NCI-H2107 treated with DMSO at 0.1 percent for 48 hours (cell line): ENCODE data around the gene ACTN4.
A peak's percentile ranks its signal among the peaks of the same experiment; 100 is the strongest.

Source experiments
- DNase-seq: peaks from one replicate; lab custom pipeline; 2025; ENCODE audit not compliant: unreplicated experiment; lab: John Stamatoyannopoulos, UW

ACTN4 gene

DNA sequence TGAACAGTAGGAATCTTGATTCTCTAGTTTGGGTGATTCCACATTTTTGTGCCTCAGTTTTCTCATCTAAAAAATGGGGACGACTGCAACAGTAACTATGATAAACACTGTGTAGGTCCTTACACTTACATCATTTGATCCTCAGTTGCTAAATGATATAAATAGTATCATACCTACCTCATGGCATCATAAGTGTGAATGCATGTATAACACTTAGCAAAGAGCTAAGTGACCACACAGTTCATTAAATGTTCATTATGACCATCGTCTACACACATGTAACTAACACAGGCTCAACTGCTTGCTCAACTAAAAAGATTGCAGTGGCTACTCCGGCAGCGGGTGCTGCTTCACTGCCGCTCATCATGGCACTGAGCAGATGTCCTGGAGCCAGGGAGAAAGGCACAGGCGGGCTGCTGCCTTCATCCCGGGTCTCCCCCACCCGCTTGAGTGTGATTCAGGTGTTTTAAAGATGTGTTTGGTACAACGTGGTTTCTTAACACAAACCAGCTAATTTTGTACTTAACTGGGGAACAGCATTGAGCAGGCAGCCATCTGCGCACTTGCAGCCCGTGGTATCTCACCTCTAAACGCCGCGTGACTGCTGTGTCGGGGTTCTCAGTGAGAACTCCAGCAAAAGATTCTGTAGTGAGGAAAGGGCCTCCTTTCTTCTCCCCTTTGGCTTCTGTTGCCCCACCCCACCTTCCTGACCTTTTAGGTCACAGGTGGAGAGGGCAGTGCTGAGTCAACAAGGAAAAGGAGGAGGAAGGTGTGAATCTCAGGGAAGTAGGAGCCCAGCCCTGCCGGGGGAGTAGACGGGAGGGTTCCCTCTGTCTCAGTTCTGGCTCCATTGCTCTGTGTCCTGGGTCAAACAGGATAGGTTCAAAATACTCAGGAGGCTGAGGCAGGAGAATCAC is 11.7 kb upstream of the ACTN4 start:
- no peak for DNase-seq

DNA sequence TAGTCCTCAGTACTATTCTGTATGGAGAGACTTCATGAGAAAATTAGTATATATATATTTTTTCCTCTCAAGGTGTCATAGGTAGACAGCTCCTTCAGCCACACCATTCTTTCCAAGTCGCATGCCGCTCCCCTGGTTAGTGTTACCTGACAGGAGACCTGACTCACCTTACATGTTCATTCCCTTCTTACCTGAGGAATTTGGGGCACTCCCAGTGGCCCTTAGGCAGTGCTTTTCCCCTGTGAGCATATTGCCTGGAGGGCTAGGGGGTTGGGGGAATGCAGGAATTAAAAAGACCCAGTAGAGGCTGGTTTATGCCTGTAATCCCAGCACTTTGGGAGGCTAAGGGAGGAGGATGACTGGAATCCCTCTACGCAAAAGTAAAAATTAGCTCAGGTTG is 9.0 kb upstream of the ACTN4 start:
- no peak for DNase-seq

DNA sequence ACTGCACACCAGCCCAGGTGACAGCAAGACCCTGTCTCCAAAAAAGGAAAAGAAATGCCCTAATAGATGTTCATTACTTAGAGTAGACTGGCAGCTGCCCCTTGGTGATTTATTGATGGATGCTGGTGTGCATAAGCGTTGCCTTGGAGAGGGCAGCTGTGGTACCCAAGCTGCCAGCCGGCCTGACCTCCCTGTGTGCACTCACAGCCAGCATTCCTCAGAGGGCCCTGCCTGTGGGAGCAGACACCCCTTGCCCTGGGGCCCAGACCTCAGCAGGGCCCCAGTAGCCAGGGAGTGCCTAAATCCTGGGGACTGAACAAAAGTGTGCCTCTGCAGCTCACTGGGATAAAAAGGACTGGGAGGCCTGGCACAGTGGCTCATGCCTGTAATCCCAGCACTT is 7.8 kb upstream of the ACTN4 start:
- no peak for DNase-seq

DNA sequence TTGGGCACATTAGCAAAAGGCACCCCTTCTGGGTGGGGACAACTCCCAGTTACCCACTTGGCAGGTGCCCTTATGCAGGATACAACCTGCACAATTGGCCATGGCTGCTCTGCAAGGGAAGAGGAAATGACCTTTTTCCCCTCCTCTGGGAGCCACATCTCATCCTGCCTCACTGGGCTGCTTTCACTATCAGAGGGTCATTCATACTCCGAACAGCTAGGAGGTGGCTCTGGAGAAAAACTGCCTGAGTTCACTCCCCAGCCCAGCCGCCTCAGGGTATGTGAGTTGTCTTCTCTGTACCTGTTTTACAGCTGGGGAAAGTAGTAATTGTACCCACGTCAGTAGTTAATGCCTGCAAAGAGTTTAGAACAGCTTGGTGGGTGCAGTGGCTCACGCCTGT is 7.1 kb upstream of the ACTN4 start:
- DNase-seq = no peak

DNA sequence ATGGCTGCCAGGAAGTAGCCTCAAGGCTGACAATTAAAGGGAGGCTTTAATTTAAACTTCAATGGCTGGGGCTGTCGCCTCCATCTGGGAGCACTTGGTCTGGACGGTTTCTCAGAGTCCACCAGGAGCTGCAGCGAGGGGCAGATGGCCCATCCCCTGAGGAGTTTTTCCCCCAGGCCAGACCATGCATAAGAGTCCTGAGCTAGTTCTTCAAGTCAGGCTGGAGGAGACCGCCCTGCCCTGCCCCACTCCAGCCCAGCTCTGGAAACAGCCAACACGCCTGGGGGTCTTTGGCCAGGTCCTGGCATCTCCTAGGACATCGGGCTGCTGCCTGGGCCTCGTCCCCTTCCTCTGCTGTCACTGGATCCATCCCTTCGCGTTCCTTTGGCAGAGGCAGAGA is 5.3 kb upstream of the ACTN4 start:
- DNase-seq = no peak

DNA sequence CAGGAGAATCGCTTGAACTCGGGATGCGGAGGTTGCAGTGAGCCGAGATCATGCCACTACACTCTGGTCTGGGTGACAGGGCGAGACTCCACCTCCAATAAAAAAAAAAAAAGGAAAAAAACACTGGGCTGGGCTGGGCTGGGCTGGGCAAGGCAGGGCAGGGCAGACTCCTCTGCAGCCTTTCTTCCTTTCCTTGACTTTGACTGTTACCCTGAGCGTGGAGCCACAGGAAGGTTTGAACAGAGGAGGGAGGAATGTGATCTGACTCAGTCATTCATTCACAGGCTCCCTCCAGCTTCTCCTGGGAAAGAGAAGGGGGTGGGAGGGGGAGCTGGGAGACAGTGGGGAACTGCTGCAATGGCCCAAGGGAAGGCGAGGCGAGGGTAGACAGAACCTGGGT is 2.7 kb upstream of the ACTN4 start:
- no peak for DNase-seq

DNA sequence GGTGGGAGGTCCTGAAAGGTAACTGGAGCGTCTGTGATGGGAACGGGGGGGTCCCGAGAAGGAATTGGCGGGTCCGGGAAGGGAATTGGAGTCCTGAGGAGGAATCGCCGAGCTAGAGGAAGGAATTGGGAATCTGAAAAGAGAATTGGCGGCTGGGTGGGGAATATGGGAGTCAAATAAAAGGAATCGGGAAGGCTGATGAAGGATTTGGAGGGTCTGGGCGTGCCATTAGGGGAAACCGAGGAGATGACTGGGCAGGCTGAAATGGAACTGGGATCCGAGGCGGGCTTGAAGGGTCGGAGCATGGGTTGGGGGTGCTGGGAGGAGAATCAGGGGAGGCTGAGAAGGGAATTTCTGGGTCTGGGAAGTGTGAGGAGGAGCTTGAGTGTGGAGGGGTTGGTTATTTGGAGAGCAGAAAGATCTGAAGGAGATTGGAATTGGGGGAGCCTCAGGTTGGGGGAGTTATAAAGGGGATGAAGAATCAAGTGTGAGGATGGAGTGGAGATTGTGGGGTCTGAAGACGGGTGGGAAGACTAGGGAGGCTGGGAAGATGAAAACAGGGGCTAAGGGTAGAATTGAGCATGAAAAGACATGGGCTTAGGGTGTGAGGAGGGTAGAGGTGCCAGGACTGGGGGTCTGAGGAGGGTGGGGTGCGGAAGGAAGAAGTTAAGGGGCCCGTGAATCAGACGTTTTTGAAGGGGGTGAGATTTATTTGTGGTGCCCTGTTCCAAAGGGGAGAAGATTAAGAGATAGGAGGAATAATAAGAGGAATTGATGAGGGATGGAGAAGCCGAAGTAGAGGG is 718 bp downstream of the ACTN4 start:
- DNase-seq = no peak

DNA sequence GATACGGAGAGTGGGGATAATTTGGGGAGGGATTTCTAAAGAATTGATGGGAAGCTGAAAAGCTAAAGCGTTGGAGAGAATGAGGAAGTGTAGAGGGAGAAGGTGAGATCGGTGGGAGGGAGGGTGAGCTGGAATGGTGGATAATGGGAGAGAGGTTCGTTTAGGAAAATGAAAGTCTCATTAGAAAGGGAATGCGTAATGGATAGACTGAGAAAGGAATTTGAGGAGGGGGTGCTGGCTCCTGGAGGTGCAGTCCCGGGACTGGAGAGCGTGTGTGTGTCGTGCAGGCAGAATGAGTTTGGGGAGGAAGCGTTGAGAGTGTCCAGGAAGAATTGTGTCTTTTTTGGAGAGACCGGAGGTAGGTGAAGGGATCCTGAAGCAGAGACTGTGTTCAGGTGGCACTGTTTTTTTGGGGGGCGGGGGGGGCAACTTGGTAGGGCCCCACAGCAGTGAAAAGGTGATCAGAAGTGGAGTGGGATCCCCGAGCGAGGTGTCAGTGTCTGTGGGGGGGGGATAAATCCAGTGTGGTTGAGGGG is 1.4 kb downstream of the ACTN4 start:
- no peak for DNase-seq

DNA sequence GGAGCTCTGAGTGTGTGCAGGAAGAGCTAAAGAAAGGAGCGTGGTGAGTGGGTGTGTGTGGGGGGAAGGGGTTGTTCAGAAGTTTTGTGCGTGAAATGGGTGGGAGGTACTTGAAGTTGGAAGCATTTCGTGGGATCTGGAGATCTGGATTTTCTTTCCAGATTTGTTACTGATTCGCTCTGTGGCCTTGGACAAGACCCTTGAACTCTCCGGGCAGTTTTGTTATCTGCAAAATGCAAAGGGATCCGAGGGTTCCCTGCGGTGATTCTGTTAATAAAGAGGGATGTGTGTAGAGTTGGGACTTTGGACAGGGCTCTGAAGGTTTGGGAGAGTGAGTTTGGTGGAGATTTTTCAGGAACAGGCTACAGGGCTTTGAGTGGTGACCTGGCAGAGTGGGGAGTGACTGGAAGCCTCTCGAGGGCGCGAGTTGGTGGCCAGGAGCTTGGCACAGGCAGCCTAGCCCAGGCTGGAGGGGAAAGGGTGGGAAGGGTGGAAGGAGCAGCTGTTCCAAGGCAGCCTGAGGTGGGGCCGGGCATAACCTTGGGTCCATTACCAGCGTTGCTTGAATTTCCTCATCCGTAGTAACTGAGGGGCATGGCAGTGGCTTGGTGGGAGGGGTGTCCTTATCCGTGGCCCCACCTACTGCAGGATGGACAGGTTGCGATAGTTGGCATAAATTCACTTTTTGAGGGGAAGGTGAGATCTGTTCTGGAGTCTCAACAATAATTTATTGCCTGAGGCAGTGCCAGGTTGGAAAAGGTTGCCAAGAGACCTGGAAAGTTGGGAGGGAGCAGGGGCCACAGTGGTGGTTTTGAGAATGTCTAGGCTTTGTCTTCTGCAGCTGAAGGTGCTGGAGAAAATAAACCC is 2.1 kb downstream of the ACTN4 start:
- no peak for DNase-seq

DNA sequence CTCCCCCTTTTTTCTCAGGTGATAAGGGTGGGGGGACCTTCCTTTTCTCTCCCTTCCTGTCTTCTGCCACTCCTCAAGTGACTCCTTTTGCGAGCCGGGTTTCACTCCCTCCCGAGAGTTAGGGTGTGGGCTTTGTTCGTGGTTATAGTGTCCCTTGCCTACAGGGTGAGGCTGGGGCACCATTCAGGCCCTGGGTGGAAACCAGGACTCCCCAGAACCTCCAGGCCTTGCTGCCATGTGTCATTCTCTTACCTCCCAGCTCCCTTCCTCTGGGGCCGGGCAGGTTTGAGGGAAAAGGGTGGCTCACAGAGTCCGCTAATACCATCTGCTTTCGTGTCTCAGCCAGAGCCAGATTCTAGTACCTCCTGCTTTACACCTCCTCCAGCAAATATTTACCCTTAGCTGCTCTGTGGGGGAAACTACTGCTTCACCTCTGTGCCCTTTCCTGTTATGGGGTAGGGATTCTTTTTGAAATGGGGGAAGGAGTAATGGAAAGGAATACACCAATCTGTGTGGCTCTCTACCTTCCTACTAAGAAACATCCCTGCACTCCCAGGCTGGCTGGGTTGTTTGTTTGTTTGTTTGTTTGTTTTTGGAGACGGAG is 2.8 kb downstream of the ACTN4 start:
- DNase-seq = no peak

DNA sequence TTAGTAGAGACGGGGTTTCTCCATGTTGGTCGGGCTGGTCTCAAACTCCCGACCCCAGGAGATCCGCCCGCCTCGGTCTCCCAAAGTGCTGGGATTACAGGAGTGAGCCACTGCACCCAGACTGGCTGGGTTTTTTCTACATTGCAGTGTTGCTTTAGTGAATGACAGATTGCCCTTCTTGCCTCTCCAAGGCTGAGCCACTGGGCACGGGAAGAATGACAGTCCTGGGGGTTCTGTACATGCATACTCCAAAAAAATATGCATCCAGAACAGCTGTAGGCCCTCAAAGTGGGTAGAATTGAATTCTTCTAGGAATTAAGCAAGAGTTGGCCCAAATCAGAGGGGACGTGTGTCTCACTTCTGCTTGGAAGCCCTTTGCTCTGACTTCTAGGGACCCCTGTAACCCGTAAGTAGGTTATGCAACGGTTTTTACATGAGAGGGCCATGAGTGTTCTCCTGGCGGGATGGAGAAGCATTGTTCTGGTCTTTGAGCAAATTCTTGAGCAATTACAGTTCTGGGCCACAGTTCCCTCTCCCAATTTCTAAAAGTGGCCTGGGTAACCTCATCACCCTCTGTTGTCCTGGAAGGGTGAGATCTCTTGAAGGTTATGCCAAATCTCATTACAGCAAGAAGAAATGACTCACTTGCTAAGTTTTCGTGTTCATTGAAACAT is 3.6 kb downstream of the ACTN4 start:
- no peak for DNase-seq

DNA sequence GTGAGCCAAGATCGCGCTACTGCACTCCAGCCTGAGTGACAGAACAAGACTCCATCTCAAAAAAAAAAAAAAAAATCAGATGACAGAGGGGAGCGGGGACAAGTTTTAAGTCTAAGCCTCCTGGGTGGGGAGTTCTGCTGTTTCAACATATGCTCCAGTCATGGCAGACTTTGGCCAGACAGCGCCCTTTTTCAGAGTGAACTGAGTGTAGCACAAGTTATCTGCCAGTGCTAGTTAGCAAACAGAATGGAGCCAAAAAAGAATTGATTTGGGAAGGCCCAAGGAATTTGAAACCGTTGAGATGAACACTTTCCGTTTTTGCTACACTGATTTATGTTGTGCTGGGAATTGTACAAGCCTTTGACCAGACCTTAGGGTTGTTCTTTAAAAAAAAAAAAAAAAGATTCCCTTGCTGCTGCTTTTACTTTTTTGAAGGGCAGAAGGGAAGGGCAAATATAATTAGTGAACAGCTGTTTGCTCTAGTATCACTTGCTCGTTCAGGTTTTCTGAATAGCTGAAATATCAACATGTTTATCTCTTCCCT is 5.7 kb downstream of the ACTN4 start:
- no peak for DNase-seq

DNA sequence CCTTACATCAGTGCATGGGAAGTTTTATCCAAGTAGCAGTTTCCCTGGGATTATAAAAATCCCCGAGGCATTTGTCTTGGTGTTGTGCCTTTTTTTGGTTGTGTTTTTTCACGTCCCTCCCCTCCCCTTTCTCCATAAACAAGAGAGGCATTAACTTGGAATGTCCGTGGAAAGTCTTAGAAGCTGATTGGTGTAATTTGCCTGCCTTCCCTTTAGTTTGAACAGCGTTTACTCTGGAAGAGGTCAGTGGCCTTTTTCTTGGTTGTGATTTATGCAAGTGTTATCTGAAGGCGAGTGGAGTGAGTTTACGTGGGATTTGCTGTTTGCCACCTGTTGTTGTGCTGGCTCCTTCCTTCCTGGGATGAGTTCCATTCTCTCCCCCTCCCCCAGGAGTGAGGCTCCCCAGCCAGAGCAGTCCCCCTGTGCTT is 7.2 kb downstream of the ACTN4 start:
- no peak for DNase-seq

DNA sequence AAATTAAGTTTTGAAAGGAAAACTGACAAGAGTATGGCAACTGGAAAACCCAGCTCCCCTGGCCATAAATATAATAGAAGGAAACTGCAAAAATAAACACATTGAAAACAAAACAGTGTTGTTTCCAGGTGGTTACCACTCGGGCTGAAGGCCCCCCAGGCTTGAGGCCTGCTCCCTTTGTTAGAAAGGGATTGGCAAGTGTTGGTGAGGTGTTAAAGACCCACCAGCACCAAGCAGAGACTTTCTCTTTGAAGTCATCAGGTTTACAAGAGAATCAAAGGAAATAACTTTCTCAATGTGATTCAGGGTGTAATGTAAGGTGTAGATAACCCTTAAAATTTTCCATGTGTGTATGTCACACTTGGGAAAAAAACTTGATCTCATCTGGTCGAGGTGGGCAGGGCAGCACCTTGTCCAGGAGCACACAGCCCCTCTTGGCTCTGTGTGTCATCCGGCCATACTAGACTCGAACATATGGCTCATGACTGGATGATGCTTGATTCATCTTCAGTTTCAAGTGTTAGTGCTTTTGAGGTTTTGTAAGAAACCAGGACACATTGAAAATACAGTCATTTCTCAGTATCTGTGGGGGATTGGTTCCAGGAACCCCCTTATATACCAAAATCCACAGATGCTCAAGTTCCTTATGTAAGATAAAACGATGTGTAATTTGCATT is 7.8 kb downstream of the ACTN4 start:
- no peak for DNase-seq

DNA sequence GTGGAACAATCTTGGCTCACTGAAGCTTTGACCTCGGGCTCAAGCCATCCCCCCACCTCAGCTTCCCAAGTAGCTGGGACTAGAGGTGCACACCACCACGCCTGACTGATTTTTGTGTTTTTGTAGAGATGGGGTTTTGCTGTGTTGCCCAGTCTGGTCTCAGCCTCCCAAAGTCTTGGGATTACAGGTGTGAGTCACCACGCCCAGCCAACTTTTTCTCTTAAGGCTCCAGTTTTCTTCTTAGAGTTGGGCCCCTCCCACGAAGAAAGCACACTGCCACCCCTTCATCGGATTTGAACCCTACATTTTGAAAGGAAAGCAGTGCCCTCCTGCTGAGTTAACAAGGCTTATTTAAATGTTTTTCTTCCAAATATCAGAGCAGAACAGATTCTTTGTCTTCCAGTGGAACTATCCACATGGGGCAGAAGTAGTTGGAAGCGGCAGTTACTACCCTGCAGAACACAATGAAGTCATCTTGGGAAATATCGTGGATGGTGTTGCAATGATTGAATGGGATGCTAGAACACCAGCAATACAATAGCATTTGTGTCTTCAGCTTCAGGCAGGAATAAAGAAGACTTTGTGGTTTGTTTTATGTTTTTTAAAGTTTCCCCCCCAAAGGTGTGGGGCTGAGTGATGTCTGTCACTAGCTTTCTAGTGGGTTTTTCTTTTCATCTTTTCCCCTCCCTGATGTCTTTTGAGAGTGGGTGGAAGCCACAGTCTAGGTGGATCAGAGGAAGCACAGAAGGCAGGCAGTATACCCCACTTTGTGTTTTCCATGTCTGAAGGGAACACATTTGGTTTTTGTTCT is 8.9 kb downstream of the ACTN4 start:
- DNase-seq = no peak

DNA sequence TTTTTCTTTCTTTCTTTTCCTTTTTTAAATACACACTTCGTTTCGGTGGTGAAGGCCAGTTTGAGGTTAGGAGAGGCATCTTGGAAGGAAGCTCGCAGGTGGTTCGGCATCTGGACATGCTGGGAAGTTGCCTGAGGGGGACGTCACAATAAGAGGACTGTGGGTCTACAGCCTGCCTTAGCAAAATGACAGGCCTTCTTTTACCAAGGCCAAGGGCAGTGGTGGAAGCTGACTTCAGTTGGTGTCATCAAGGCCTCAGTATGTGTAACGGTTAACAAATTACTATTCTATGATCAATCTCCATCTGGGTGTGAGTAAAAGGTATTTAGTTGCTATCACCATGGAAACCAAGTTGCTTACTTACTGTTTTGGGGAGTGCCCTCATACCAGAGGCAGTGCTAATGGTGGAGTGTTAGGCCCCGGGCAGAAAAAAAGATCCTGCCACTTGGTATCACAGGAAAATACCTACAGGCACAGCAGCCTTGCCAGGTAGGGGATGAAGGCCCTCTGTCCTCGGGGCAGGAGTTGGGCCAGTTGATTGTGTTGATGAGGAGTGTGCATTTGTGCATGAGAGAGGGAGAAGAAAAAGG is 10.3 kb downstream of the ACTN4 start:
- DNase-seq = no peak

DNA sequence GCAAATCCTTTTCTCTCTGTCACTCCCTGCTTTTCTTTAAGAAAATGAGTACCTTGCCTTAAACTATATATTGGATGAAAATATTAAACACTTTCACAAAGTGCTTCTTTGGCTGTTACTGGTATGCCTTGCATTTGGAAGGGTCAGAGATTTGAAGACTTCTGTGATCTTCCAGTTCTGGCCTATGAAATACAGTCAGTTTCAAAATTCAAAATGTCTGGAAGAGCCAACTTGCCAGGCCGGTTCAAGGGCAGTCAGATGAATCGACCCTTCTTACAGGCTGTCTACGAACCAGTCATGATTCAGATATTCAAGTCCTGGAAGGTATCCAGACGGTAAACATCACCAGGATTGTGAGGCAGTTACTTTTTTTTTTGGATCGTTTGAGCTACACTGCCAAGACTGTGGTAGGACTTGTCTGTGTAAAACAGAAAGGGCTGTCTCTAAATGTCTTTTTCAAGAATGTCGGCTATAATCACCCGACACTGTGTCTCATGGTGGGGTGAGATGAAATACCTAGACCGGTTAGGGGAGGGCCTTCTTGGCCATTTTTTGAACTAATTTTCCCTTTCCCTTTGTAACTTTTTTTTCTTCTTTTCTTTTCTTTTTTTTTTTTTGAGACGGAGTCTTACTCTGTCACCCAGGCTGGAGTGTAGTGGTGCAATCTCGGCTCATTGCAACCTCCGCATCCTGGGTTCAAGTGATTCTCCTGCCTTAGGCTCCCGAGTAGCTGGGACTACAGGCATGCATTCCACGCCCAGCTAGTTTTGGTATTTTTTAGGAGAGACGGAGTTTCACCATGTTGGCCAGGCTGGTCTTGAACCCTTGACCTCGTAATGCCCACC is 11.2 kb downstream of the ACTN4 start:
- peak; percentile 17 for DNase-seq
